ENCODE measurements around the gene RABL6.

RABL6 gene

DNA sequence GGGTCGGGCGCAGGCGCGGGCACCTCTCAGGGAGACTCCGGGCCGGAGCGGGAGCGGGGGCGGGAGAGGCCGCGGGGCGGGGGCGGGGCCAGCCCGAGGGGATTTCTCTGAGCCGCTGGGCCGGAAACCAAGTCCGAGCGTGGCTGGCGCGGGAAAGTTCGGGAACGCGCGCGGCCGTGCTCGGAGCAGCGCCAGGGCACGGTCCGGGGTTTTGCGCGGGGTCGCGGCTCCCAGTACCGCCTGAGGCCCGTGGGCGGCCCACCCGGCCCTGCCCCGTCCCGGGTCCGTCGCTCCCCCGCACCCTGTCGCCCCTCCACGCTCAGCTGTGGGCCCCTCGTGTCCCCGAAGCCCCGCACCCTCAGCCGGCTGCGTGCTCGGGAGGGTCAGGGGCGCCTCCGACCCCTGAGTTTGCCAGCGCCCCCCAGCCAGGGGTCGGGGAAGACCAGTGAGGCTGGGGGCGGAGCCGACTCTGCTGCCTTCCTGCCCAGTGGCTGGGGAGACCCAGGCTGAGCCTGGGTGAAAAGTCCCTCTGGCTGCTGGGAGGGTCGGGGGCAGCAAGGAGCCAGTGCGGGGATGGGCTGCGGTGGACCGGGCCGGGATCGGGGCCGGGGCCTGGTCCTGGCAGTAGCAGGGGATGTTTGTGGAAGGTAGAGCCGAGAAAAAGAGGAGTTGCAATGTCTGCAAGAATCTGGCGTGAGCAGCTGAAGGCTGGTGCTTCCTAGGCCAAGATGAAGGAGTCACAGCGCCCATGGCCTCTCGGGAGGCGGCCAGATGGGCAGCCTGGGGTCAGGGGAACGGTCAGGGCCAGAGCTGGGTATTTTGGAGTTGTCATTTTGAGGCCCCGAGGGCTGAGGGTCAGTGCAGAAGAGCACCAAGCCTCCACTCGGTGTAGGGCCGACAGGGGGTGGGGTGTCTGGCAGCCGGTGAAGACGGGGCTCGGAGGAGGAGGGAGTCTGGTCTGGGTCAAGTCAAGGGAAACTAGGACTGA lies 79.2 kb downstream of the RABL6 start:
- DNase-seq = peak; percentile 25

DNA sequence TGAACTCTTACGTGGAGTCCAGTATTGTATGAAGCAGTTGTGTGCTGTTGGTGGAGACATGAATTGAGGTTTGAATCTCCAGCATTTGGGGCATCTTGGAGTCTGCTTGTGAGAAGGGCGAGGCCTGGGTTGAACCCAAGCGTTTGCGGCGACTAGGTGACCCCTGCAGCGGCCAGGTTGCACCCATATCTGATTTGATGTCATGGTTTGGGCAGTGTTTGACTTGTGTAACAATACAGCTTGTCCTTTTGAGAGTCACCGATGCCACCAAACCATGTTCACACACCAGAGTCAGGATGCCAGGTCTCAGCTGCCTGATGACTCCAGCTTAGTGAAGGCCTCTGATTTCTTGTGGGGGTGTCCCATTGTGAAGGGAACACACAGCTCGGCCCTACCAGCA lies 80.7 kb downstream of the RABL6 start:
- DNase-seq = no peak

DNA sequence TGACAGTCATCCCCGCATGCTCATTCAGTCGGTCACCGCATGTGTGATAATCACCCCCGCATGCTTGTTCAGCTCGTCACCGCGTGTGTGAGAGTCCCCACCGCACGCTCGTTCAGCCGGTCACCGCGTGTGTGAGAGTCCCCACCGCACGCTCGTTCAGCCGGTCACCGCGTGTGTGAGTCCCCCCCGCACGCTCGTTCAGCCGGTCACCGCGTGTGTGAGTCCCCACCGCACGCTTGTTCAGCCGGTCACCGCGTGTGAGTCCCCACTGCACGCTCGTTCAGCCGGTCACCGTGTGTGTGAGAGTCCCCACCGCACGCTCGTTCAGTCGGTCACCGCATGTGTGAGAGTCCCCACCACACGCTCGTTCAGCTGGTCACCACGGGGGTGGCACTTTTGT lies 82.1 kb downstream of the RABL6 start:
- no peak for DNase-seq

DNA sequence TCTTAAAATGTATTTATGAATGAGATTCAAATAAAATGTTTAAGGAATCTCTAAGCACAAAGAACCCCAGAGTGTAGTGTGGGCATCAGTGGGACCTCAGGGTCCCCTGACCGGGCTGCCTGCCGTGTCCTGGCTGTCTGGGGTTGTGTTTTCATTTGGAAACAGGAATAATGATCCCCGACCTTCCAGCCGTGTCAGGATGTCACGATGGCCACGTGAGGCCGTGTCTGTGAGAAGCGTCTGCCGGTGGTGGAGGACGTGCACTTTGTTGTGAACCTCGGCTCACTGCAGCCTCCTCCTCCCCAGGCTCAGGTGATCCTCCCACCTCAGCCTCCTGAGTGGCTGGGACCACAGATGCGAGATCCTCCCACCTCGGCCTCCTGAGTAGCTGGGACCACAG lies 82.9 kb downstream of the RABL6 start:
- DNase-seq = no peak
